NCI-H524 (cell line): ENCODE results near the gene PAIP2.
"Not testable (repeated sequence)": the region's sequence is repeated elsewhere in the genome, so short reads cannot be mapped to it uniquely, and the experiment has no call there.

ENCODE experiments used
- DNase-seq, 2 experiments: peaks; one replicate each; lab custom pipeline; 2025; lab: John Stamatoyannopoulos, UW

PAIP2 gene

GRCh38 chr5:139392324-139392677, 50.6 kb downstream of the PAIP2 start:
- DNase-seq: no peak

GRCh38 chr5:139392678-139393496, 51.2 kb downstream of the PAIP2 start:
- DNase-seq: peak; percentile 29 to 56

GRCh38 chr5:139393497-139394122, 52.0 kb downstream of the PAIP2 start:
- DNase-seq: no peak

- peak; percentile 21 to 50 for DNase-seq
These were observed 52.5 kb downstream of the PAIP2 start for GRCh38 chr5:139394123-139394653.

DNA sequence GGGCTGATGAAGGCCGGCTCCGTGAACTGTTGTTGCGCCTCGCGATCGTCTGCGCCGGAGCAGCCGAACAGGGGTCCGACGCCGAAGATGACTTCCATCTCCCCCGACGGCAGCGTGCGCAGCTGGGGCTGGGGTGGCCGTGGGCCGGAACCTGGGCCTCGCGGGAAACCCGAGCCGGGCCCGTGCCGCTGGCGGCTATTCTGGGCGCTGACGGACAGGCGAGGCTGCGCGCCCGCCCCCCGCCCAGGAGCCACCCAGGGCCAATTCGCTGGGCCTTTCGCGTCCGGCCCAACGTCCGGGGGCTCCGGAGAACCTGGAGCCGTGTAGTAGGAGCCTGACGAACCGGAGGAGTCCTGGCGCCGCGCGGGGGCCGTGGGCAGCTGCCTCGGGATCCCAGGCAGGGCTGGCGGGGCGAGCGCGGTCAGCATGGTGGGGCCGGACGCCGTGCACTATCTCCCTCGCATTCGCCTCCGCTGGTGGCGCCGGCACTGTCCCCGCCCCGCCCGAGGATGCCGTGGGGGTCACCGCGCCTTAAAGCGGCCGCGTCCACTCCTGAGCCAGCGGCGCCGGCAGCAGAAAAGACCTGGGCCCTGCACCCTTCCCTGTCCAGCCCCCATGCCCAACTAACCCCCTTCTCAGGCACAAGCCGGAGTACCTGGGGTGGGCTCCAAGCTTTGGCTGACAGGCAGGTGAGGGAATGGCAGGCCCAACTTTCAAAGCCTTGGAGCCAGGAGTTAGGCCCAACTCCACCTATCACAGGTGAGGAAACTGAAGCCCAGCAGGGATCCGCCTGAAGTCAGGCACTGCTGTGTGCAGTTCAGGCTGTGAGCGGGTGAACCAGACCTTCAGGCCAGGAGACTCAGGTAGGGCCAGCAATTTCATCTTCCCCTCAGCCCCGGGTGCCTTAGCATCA, 53.3 kb downstream of the PAIP2 start, which contains the start of gene PROB1:
Gene PROB1, minus strand, starts transcription at position 451 of the 913 bp plus-strand sequence. Its CDS starts 23 bp downstream, at position 428.
- no peak for DNase-seq

DNA sequence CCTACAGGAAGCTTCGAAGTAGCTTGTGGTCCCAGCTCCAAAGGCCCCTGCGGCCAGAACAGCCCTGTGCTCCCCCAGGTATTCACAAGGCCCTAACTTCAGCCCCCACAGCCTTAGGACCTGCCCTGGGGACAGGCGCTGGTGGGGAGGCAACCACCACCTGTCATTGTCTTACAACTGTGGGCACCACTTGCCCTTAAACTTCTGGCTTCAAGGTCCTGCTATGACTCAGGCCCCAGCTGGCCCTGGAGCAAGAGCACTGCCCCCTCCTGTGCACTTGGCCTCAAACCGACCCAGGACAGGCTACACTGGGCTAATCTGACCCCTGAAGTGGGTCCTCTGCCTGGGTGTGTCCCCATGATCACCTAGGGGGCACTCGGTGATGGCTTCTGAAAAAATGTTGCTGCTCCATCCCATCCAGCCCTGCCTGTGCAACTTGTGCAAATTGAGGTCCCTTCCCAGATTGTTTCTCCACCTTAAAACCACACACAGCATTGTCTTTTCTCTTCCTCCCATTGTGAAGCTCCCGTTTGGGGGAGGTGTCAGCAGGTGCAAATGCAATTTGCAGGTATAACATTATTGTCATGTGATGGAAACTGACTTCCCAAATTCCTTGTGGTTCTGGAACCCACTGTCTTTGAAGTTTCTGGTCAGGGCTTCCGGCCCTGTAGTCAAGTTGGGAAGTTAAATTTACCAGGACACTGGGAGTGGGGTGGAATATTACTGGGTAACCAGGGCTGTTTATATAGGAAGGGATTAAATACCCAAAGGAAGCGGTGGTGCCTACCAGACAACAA, 54.4 kb downstream of the PAIP2 start:
- no peak for DNase-seq

GRCh38 chr5:139396691-139397090, 55.0 kb downstream of the PAIP2 start:
- DNase-seq: no peak

DNA sequence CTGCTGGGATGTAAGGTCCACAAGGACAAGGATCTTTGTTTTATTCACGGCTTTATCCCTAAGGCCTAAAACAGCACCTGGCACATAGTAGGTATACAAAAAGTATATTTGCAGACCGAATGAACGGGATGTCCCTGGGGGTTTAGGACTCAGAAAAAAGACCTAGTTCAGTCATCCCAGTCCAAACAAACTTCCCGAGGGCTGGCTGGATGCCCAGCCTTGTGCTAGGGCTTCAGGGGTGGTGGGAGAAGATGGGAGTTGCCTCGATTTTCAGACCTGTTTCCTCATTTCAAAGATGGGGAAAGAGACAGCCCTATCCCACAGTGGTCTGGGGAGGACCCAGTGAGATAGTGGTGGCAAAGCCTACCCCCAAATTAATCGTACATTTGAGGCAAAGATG, 56.3 kb downstream of the PAIP2 start:
- DNase-seq: no peak

- no peak for DNase-seq
These were observed 58.0 kb downstream of the PAIP2 start for GRCh38 chr5:139399501-139400121.

DNA sequence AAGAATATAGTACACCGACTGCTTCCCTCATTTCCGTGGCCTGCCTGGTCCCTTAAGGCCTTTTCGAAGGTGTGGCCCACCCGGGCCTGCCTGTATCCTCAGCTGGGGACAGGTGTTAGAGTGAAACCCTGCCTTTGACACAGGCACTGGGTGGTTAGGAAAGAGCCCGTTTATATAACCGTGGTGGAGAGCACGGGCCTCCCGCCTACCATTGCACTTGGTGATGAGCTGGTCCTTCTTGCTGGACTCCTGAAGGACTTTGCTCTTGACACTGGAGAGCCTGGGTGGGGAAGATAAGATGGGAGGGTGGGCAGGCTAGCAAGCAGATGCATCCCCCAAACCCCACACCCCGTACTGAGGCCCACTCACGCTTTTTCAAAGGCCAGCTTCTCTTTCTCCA, 59.9 kb downstream of the PAIP2 start:
- DNase-seq: no peak

DNA sequence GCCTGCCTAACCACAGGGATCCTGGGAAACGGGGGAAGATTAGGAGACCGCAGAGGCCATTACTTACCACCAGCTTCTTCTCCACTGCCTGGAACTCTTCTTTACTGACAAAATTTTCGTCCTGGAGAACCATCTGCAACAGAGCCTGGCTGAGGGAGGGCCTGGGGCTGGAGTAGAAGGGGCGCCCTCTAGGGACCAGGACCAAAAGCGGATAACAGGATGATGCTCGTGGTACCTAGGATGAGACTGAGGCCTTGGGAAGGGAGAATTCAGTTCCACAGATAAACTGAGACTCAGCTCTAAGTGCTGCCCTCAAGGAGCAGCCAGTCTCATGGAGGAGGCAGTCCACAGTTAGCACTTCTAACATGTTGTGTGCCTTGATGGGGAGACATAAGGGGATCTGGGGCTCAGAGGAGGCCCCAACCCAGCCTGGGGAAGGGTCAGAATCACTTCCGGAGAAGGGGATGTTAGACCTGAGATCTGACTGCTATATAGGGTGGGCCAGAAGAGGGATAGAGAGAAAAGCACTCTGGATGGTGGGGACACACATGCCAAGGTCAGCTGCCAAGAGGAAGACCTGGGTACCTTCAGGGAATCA, 61.0 kb downstream of the PAIP2 start:
- DNase-seq: peak; percentile 12 to 17

DNA sequence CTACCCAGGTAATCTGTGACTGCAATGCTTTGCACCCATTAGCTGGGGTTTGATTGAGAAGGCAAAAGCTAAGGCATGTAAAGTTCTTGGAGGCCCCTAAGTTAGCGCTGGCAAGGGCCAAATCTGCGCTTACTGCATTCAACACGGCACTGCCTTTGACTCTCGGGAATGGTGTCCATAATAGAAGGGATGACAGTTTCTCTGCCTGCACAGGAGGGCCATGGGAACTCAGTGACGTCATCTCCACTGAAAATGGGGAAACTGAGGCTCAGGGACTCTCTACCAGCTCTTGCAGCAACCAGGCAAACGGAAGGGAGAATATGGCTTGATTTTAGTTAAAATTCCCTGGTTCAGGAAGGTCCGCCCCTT, 61.7 kb downstream of the PAIP2 start:
- no peak for DNase-seq

DNA sequence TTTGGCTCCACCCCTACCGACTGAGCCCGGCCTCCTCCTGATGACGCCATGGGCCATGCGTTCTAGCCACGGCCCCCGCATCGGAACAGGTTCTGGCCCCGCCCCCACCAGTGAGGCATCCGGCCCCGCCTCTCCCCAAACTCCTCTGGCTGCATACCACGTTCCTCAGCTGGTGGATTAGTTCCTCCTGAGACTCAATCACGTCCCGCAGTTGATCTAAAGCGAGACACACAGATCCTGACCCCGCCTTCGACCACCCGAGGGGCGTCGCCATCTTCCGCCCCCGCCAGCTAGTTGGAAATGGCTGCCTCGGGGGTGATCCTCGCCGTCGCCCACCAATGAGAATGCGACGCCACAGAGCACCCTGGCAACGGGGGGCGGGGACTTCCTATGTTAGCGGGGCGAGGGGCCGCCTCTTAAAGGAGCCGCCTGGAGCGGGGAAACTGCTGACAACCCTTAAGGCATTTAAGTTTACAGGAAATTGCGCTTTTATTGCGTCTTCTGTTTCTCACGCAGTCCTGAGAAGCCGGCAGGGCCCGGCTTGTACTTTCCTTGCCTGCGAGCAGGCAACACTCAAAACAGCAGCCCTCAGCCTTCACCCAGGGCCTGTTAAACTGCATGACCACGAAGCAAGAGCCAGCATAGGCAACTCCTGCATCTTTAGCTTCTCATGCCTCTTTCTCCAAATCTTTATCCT, 62.3 kb downstream of the PAIP2 start, which contains the start of gene SPATA24:
Gene SPATA24, minus strand, starts transcription at position 303 of the 697 bp plus-strand sequence. Its CDS starts 29 bp downstream, at position 274.
- peak; percentile 95 for DNase-seq

GRCh38 chr5:139404484-139404840, 62.8 kb downstream of the PAIP2 start:
- DNase-seq: peak; percentile 30 to 58

GRCh38 chr5:139406963-139407362, 65.3 kb downstream of the PAIP2 start:
- no peak for DNase-seq

DNA sequence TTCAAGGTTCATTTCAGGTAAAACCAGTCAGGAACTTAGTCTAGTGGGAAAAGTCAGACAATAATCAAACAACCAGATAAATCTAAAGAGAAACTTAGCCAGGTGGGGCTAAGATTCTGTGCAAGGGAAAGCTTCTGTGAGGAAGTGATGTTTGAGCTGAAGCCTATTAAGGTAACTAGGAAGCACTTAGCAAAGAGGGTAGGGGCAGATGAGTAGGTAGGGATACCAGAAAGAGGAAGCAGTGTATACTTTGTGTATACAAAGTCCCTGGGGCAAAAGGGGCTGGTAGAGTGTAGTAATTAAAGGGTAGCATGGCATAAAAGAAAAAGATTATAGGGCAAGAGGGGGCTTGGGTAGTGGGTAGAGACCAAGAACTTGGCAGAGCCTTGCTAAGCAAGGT, 65.9 kb downstream of the PAIP2 start:
- no peak for DNase-seq

- DNase-seq: no peak
These were observed 66.5 kb downstream of the PAIP2 start for GRCh38 chr5:139408191-139408590.

GRCh38 chr5:139409116-139409515, 67.5 kb downstream of the PAIP2 start:
- not testable (repeated sequence) for DNase-seq

DNA sequence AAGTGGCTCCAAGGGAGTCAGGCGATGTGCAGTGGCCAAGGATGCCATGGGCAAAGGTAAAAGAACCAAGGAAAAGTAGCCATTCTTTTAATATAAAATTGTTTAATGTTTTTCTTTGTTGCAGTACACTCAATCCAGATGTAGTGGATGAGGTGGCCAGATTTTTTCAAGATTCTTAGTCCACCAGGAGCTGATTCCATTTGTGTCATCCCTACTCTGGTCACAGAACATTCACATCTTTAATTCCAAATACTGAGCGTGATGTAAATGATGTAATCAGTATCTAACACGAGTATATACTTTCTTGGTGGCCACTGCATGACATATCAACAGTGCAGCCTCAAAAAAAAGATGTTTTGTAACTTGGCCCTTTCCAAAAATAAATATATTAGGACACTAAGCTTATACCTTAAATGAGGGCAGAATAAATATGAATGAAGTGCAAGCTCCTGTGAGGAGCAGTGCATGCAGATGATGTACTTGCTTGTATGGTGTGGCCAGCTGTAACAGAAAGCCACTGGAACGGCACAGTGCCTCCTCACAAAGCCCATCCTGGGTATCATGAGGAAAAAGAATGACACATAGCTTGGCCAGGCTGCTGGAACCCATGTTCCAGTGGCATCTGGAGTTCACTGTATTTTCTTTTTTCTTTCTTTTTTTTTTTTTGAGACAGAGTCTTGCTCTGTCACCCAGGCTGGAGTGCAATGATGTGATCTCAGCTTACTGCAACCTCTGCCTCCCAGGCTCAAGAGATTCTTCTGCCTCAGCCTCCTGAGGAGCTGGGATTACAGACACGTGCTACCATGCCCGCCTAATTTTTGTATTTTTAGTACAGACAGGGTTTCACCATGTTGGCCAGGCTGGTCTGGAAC, 68.7 kb downstream of the PAIP2 start:
- no peak for DNase-seq
